NCI-H526 treated with DMSO at 0.1 percent for 48 hours (cell line): ENCODE data around the gene ZSCAN23.
A peak's percentile ranks its signal among the peaks of the same experiment; 100 is the strongest.
"Not testable (repeated sequence)": the region's sequence is repeated elsewhere in the genome, so short reads cannot be mapped to it uniquely, and the experiment has no call there.

Source experiments
- DNase-seq: peaks from one replicate; lab custom pipeline; 2025; lab: John Stamatoyannopoulos, UW

Gene ZSCAN23

DNA sequence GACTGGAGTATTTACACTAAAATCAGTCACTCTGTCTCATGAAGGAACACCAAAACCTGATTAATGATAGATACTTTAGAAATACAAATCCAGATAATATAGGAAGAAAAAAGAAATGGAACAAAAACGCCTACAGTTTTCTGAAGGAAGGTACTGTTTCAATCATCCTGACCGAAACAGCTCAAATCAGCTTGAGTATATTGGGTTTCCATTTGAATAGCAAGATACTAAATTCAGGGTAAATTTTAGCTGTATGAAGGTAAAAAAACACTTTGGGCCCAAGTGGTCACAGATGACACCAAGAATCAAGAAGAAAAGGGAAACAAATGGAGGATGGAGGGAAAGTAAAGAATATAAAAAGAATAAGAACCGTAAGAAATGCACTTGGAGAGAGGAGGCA is 6.9 kb downstream of the ZSCAN23 start:
- no peak for DNase-seq

- no peak for DNase-seq
Measured at GRCh38 chr6:28433119-28433518, 10.2 kb downstream of the ZSCAN23 start.

GRCh38 chr6:28429781-28430180 is 13.5 kb downstream of the ZSCAN23 start:
- no peak for DNase-seq

GRCh38 chr6:28425944-28426541 is 17.2 kb downstream of the ZSCAN23 start:
- DNase-seq, result no peak

DNA sequence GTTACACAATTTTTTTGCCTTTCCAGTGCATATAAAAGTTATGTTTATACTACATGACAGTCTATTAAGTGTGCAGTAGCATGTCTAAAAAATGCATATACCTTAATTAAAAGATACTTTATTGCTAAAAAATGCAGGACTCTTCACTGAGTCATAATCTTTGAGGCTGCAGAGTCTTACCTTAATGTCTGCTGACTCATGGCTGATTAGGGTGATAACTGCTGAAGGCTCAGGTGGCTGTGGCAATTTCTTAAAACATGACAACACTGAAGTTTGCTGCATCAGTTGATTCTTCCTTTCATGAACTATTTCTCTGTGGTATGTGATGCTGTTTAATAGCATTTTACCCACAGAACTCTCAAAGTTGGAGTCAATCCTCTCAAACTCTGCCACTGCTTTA is 19.1 kb downstream of the ZSCAN23 start:
- no peak for DNase-seq

GRCh38 chr6:28423546-28423945 is 19.7 kb downstream of the ZSCAN23 start:
- no peak for DNase-seq

DNA sequence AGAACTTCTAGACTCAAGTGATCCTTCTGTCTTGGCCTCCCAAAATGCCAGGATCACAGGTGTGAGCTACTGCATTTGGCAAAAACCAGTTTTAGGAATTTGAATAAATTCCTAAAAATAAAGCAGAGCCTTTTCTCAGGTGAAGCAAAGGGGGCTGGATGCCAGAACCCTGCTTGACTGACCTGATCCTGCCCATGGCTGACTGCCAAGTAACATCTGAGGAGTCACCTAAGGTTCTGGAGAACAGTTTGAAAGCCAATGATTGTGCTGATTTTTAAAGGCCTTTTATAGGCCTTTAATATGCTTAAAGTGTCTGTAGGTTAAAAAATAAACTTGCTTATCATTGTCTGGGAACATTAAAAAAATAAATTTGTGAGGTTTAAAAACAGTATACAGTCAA is 29.6 kb downstream of the ZSCAN23 start:
- DNase-seq, result no peak

DNA sequence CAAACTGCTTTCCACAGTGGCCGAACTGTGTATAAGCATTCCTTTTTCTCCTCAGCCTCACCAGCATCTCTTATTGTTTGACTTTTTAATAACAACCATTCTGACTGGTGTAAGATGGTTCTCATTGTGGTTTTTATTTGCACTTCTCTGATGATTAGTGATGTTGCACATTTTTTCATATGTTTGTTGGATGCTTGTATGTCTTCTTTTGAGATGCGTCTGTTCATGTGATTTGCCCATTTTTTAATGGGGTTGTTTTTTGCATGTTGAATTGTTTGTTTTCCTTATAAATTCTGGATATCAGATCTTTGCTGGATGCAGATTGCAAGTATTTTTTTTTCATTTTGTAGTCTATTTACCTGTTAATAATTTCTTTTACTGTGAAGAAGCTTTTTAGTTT is 32.5 kb downstream of the ZSCAN23 start:
- no peak for DNase-seq

GRCh38 chr6:28408076-28408802 is 35.1 kb downstream of the ZSCAN23 start:
- DNase-seq, result no peak

- no peak for DNase-seq
Measured at GRCh38 chr6:28407401-28407800, 35.9 kb downstream of the ZSCAN23 start.

DNA sequence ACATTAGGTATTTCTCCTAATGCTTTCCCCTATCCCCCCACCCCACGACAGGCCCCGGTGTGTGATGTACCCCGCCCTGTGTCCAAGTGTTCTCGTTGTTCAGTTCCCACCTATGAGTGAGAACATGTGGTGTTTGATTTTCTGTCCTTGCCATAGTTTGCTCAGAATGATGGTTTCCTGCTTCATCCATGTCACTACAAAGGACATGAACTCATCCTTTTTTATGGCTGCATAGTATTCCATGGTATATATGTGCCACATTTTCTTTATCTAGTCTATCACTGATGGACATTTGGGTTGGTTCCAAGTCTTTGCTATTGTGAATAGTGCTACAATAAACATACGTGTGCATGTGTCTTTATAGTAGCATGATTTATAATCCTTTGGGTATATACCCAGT is 39.4 kb downstream of the ZSCAN23 start:
- DNase-seq, result not testable (repeated sequence)

DNA sequence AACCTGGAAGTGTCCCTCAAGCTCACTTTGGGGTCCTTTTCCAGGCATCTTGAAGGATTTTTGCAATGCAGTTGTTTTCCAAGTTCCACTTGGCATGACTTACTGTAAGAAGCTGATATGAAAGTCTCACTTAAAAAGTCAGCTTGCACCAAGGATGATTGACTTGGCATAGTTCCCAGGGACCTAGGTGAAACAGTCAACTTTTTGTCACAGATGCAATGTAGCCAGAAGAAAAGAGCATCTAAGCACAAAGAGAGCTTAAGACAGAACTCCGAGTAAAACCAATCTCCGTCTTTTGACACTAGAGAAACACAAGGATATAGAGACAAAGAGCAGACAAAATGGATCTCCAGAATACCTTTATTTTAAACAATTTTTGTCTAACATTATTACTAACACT is 41.1 kb downstream of the ZSCAN23 start:
- no peak for DNase-seq

DNA sequence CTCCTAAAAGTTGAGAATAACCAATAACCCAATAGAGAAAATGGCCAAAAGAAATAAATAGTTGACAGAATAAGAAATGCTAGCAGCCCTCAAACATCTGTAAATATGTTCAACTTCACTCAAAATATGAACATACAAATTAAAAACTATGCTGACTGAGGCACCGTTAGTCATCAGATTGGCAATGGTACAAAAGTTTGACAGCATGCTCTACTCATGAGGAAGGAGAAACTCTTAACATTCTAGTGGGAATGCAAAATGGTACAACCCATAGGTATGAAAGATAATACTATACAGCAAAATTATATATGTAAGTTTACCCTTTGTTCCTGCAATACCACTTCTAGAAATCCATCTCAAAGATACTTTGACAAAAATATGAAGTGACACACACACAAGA is 42.1 kb downstream of the ZSCAN23 start:
- DNase-seq, result no peak

- DNase-seq, result no peak
Measured at GRCh38 chr6:28400122-28400451, 43.2 kb downstream of the ZSCAN23 start.

- peak; percentile 57 for DNase-seq
Measured at GRCh38 chr6:28399350-28400121, 43.8 kb downstream of the ZSCAN23 start, which contains the start of gene ZSCAN12. TSS of gene ZSCAN12 (minus strand) at chr6:28399747. CDS start at chr6:28398405, 1,342 bp downstream.

DNA sequence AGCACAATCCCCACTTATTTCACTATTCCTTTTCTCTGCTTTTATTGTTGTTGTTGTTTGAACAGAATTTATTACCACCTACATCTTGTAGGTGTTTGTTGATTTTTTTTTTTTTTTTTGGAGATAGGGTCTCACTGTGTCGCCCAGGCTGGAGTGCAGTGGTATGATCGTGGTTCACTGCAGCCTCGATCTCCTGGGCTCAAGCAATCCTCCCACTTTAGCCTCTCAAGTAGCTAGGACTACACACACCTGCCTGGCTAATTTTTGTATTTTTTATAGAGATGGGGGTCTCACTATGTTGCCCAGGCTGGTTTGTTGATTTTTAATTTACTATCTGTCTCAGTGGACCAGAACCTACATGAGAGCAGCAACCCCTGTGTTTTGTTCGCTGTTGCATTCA is 47.4 kb downstream of the ZSCAN23 start:
- no peak for DNase-seq

DNA sequence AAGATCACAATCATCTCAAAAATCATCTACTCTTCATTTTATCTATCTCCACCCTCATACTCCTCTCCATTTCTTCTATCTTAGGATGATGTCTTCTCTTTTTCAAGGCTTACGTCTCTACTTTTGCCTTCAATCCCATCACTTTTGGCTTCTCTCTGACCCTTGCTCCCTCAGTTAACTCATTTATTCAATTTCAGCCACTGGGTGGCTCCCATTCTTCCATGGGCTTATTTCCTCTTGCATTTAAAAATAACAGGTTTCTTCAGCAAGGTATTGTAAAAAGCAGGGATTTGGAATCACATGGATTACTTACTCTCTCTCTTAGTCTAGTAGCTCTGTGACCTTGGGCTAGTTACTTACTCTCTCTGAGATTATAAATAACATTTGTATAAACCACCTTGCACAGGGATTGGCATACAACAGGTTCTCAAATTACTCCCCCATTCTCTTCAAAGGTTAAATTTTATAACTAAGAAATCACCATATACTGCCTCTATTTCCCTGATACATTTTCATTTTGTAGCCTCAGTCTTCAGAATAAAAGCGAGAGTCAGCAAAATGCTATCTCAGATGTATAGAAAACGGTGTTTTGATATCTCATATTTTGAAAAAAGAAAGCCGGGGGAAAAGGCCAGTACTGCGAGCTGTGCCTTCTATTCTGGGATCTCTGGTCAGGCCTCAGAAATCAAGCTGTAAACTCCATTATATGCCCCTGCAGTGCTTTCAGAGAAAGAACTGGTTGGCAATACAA is 49.2 kb downstream of the ZSCAN23 start:
- DNase-seq, result no peak

GRCh38 chr6:28390688-28391087 is 52.6 kb downstream of the ZSCAN23 start:
- DNase-seq, result no peak

GRCh38 chr6:28384143-28384533 is 59.2 kb downstream of the ZSCAN23 start:
- no peak for DNase-seq

DNA sequence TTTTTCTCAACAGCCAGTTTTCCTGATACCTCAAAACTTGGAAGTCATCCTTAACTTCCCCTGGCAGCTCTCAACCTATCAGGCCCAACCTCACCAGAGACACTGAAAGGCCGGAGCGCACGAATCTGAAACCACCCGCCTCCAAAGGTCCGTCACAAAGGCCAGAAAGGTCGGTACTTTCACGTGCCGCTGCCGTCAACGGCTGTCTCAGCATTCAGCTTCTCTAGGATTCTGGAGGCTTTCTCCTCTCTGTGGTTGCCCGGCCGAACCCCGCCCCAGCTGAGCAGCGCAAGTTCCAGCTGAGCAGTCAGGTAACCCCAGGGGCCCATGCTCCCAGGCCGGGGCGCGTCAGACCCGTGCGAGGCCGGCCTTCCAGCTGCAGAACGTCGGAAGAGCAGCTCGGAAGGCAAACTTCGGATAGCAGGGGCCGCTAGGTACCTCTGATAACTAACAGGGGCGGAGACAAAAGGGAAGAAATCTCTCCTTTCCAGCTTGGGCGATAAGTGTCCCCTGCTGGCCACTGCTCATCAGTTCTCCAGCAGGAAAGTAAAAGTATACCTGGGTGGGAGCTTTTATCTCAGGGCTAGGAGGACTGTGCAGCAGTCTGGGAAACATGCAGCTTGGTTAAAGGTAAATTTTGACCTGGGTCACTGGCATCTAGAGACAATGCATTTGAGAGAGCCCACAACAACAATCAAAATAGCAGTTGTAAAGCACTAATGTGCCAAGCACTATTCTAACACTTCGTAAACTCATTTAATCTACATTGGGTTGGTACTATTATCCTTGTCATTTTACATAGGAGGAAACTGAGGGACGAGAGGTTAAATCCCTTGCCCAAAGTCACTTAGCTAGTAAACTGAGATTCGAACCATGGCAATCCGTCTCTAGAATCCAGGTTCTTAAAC is 59.8 kb downstream of the ZSCAN23 start:
- peak; percentile 82 for DNase-seq
